Keratinocyte (primary cell): ENCODE results near the gene SHD. TPM values are rescaled to one million over a fixed set of nuclear protein-coding genes. Genes with fewer than 3 reads are reported as not detected.

Experiments
- DNase-seq: peaks from one replicate; pipeline ENCODE4 v3.0.0-alpha.2; 2011; ENCODE audit warnings: low read depth, missing footprints, low spot score
- FAIRE-seq: peaks from 2 replicates; lab custom pipeline; 2011; peaks lifted over from hg19 to GRCh38; lab: Jason Lieb, UNC
- H2AFZ ChIP-seq: 2 replicates; pipeline ENCODE4 v1.6.0; 2012; ENCODE audit warnings: low read length, control low read depth, inconsistent platforms; ENCODE audit not compliant: control insufficient read depth
- H3K27ac ChIP-seq: 2 replicates; pipeline ENCODE4 v1.5.1; 2011; ENCODE audit warnings: low read length; ENCODE audit not compliant: control insufficient read depth, insufficient read depth
- H3K27me3 ChIP-seq: 3 replicates; pipeline ENCODE4 v1.6.0; 2011; ENCODE audit warnings: low read length; ENCODE audit not compliant: control insufficient read depth, insufficient read depth; ENCODE audit errors: extremely low read depth
- H3K36me3 ChIP-seq, 2 experiments: 2 replicates in 1 of 2; 3 replicates in 1 of 2; pipeline ENCODE4 v1.5.1; 2011; ENCODE audit warnings: low read length in 2 of 2, mild to moderate bottlenecking in 1 of 2; ENCODE audit not compliant: control insufficient read depth in 2 of 2, insufficient read depth in 2 of 2; ENCODE audit errors: extremely low read depth in 1 of 2
- H3K4me1 ChIP-seq: 3 replicates; pipeline ENCODE4 v1.5.1; 2011; ENCODE audit warnings: low read length; ENCODE audit not compliant: control insufficient read depth, insufficient read depth; ENCODE audit errors: extremely low read depth
- H3K4me2 ChIP-seq: 3 replicates; pipeline ENCODE4 v1.6.0; 2011; ENCODE audit warnings: low read depth, low read length; ENCODE audit not compliant: control insufficient read depth, insufficient read depth; ENCODE audit errors: extremely low read depth
- H3K4me3 ChIP-seq, 3 experiments: fragments of 200-600 bp in 1 of 3; sonication (generic) in 1 of 3; 2 replicates in 2 of 3; 3 replicates in 1 of 3; pipeline ENCODE4 v1.5.1; 2011 to 2016; ENCODE audit warnings: low read length in 3 of 3, mild to moderate bottlenecking in 3 of 3, control low read depth in 2 of 3, inconsistent platforms in 1 of 3, low read depth in 1 of 3, mixed read lengths in 1 of 3, mixed run types in 1 of 3, moderate library complexity in 1 of 3; ENCODE audit not compliant: control insufficient read depth in 2 of 3, insufficient read depth in 2 of 3; ENCODE audit errors: extremely low read depth in 1 of 3
- H3K79me2 ChIP-seq: 2 replicates; pipeline ENCODE4 v1.6.0; 2012; ENCODE audit warnings: low read length; ENCODE audit not compliant: control insufficient read depth, insufficient read depth
- H3K9ac ChIP-seq: 3 replicates; pipeline ENCODE4 v1.6.0; 2011; ENCODE audit warnings: low read length; ENCODE audit not compliant: control insufficient read depth, insufficient read depth; ENCODE audit errors: extremely low read depth
- H3K9me1 ChIP-seq: 3 replicates; pipeline ENCODE4 v1.6.0; 2011; ENCODE audit warnings: low read length; ENCODE audit not compliant: control insufficient read depth, insufficient read depth; ENCODE audit errors: extremely low read depth
- H3K9me3 ChIP-seq: 2 replicates; pipeline ENCODE4 v1.5.1; 2012; ENCODE audit warnings: low read depth, low read length; ENCODE audit not compliant: control insufficient read depth
- H4K20me1 ChIP-seq: 3 replicates; pipeline ENCODE4 v1.6.0; 2011; ENCODE audit warnings: low read length; ENCODE audit not compliant: control insufficient read depth, insufficient read depth; ENCODE audit errors: extremely low read depth
- CTCF ChIP-seq, 3 experiments: IDR thresholded peaks in 1 of 3; conservative IDR thresholded peaks in 1 of 3; optimal IDR thresholded peaks in 1 of 3; 2 replicates in 2 of 3; 3 replicates in 1 of 3; pipeline versions ENCODE3 to v1.5.1; 2011; ENCODE audit warnings: low read length in 3 of 3, mild to moderate bottlenecking in 3 of 3, moderate library complexity in 2 of 3, control low read depth in 1 of 3, inconsistent platforms in 1 of 3; ENCODE audit not compliant: insufficient read depth in 2 of 3; ENCODE audit errors: extremely low read depth in 1 of 3
- EZH2 ChIP-seq: IDR thresholded peaks from one replicate; pipeline ENCODE4 v1.6.1; 2012; ENCODE audit warnings: inconsistent platforms, mild to moderate bottlenecking, low read length, moderate library complexity
- dilution Hi-C: fragments of 300-500 bp; cut with MboI; formaldehyde crosslinking; loops from one replicate; pipeline ENCODE4 v1.7.0; 2020; ENCODE audit warnings: low sequenced_read_pairs; ENCODE audit not compliant: extremely low pct_ligation_motif_present
- polyA plus RNA-seq, 5 experiments: library from polyadenylated mRNA; depleted of rRNA in 3 of 5; stranded (reverse) in 3 of 5; stranded (forward) in 1 of 5; unstranded in 1 of 5; fragments of >200 nt; gene quantifications; 1 replicate in 1 of 5; 2 replicates in 3 of 5; 3 replicates in 1 of 5; pipeline versions ENCODE4 v1.2.1 to v1.2.3, GENCODE V29; 2011 to 2012; ENCODE audit warnings: missing spikeins in 2 of 5, low read depth in 1 of 5, low replicate concordance in 1 of 5

SHD gene
- polyA plus RNA-seq, 1 donor (not counting 4 experiments of a cell fraction or from before 2014, with no cell fraction given) = not detected

- FAIRE-seq = peak; percentile 80
- peak; percentile 95 for DNase-seq
- H2AFZ ChIP-seq = peak within 1 kb of the TSS; percentile 99
- peak within 1 kb of the TSS; percentile 47 to 98 (median 88) for H3K4me3 ChIP-seq
- H3K79me2 ChIP-seq = peaks cover 6% of the 10 kb centered on the region
- H3K9me3 ChIP-seq = no peaks in the 10 kb centered on the region
- H3K27ac ChIP-seq = peak within 1 kb of the TSS; percentile 100
- H3K4me1 ChIP-seq = peaks cover 9% of the 10 kb centered on the region
- peaks cover 12 to 29% of the 10 kb centered on the region in 2 experiments for H3K36me3 ChIP-seq
- H3K27me3 ChIP-seq = no peaks in the 10 kb centered on the region
- no peaks in the 10 kb centered on the region for H3K9me1 ChIP-seq
- dilution Hi-C loops = no loop called here
- peak within 1 kb of the TSS; percentile 84 for H3K4me2 ChIP-seq
- H4K20me1 ChIP-seq = no peaks in the 10 kb centered on the region
- H3K9ac ChIP-seq = peak within 1 kb of the TSS; percentile 100
- TF ChIP-seq EZH2 (no peak), CTCF (optimal IDR thresholded peaks at IDR 0.05 in 1 of 3, IDR thresholded peaks at IDR 0.05 in 1 of 3, conservative IDR thresholded peaks at IDR 0.05 in 1 of 3; ENCODE audit: extremely low read depth in 1 of 3, insufficient read depth in 2 of 3, low read length in 3 of 3) (peak; percentile 39 to 72 (median 62))
Observed at GRCh38 chr19:4246767-4247593, 32.1 kb upstream of the SHD start, which contains the start of gene YJU2. YJU2 (plus strand) TSS chr19:4247080; CDS start chr19:4247147, 67 bp downstream.

GRCh38 chr19:4256563-4256962 lies 22.5 kb upstream of the SHD start:
- H4K20me1 ChIP-seq = no peaks in the 10 kb centered on the region
- H3K4me3 ChIP-seq = no peak overlapping the region
- H3K79me2 ChIP-seq = no peaks in the 10 kb centered on the region
- H2AFZ ChIP-seq = no peak overlapping the region
- no peaks in the 10 kb centered on the region for H3K9me1 ChIP-seq
- no peak overlapping the region for H3K9ac ChIP-seq
- DNase-seq (no peak), FAIRE-seq (no peak)
- H3K4me1 ChIP-seq = no peaks in the 10 kb centered on the region
- no peaks in the 10 kb centered on the region for H3K27me3 ChIP-seq
- peak in 2 of 3 experiments; percentile 26 to 30 for TF ChIP-seq CTCF (optimal IDR thresholded peaks at IDR 0.05 in 1 of 3, IDR thresholded peaks at IDR 0.05 in 1 of 3, conservative IDR thresholded peaks at IDR 0.05 in 1 of 3; ENCODE audit: extremely low read depth in 1 of 3, insufficient read depth in 2 of 3, low read length in 3 of 3)
- TF ChIP-seq EZH2 = no peak
- no peak overlapping the region for H3K4me2 ChIP-seq
- peaks cover 7% of the 10 kb centered on the region for H3K9me3 ChIP-seq
- dilution Hi-C loops = no loop called here
- H3K36me3 ChIP-seq = peaks cover 25 to 35% of the 10 kb centered on the region in 2 experiments
- H3K27ac ChIP-seq = no peak overlapping the region
